Right lobe of liver (tissue), 6 donors: ENCODE data around the gene POLR2F. TPM values are rescaled to one million over a fixed set of nuclear protein-coding genes. Genes with fewer than 3 reads are reported as not detected.

ENCODE experiments used
- ATAC-seq, 4 donors: fragments of 200-7000 bp; cut with Tn5 transposase; one replicate each; pipeline ENCODE4 v1.9.1; 2020; ENCODE audit warnings: mild to moderate bottlenecking in 4 of 4, moderate library complexity in 4 of 4
- DNase-seq, 3 donors: peaks; one replicate each; pipeline ENCODE4 v3.0.0-alpha.2; 2020
- H3K27ac ChIP-seq, 3 donors: fragments of 200-600 bp; one replicate each; pipeline ENCODE4 v1.8.0; 2022
- H3K27me3 ChIP-seq, 2 donors: fragments of 200-600 bp; one replicate each; pipeline ENCODE4 v1.8.0; 2022
- H3K36me3 ChIP-seq, 4 donors: fragments of 200-600 bp; sonication (generic) in 1 of 4; one replicate each; pipeline versions ENCODE4 v1.5.1 to v1.8.0; 2017 to 2022; ENCODE audit warnings: control low read depth in 1 of 4
- H3K4me1 ChIP-seq, 4 donors: fragments of 200-600 bp; sonication (generic) in 1 of 4; one replicate each; pipeline versions ENCODE4 v1.5.1 to v1.8.0; 2017 to 2022; ENCODE audit warnings: control low read depth in 1 of 4
- H3K4me3 ChIP-seq, 3 donors: fragments of 200-600 bp; one replicate each; pipeline ENCODE4 v1.8.0; 2022
- H3K9me3 ChIP-seq, 4 donors: fragments of 200-600 bp; sonication (generic) in 1 of 4; one replicate each; pipeline versions ENCODE4 v1.5.1 to v1.8.0; 2017 to 2022; ENCODE audit warnings: control low read depth in 1 of 4
- CTCF ChIP-seq, 4 donors: fragments of 200-600 bp in 3 of 4; fragments of 450-650 bp in 1 of 4; IDR thresholded peaks; one replicate each; pipeline versions ENCODE4 v1.5.1 to v1.8.0; 2016 to 2022; ENCODE audit warnings: antibody characterized with exemption in 4 of 4, mild to moderate bottlenecking in 2 of 4
- POLR2A ChIP-seq: fragments of 450-650 bp; IDR thresholded peaks from one replicate; pipeline ENCODE4 v1.6.1; 2017; ENCODE audit warnings: antibody characterized with exemption, mild to moderate bottlenecking
- WGBS: methylation state at CpG from one replicate; pipeline ENCODE4 v1.1.6; 2018; ENCODE audit warnings: low coverage, low lambda C conversion rate; ENCODE audit not compliant: insufficient coverage; ENCODE audit errors: missing lambda C conversion rate; 5-methylcytosine and 5-hydroxymethylcytosine counted together
- intact Hi-C, 2 donors: fragments of 100-400 bp; cut with DNase I; formaldehyde crosslinking; loops; one replicate each; pipeline versions ENCODE4 v1.11.2 to v1.14.1; 2022
- total RNA-seq, 6 experiments: library from RNA; depleted of rRNA in 2 of 6; stranded (reverse); fragments of >200 nt in 2 of 6; fragmentation: NEBNext Ultra II Directional in 3 of 6; extraction: Animal tissue kit (Norgen Biotek cat#: 25700) in 3 of 6; gene quantifications; one replicate each; pipeline versions ENCODE4 v1.1.0 to v1.2.4, GENCODE V29; 2016 to 2023
- donor health status: DM: no; HTN: yes; CAD: no.
- donor health status: DM: no; HTN: no; CAD: no.
- donor health status: DM: no; HTN: no; CAD: no.
- donor health status: DM: no; HTN: yes; CAD: no.
- donor health status: DM: no; HTN: yes; CAD: no.

The POLR2F gene
- total RNA-seq, 6 experiments from 2014 or later, result 42.4 to 60.5 (median 56.3) TPM

GRCh38 chr22:37989146-37990045 lies 35.9 kb downstream of the POLR2F start:
- H3K27ac ChIP-seq, result no peak overlapping the region
- ATAC-seq (no peak), DNase-seq (no peak)
- H3K4me3 ChIP-seq, result no peak overlapping the region
- H3K36me3 ChIP-seq, result no peaks in the 10 kb centered on the region
- intact Hi-C loops, result no loop called here
- H3K4me1 ChIP-seq, result no peaks in the 10 kb centered on the region
- no peaks in the 10 kb centered on the region for H3K9me3 ChIP-seq
- TF ChIP-seq POLR2A, result no peak
- H3K27me3 ChIP-seq, result no peaks in the 10 kb centered on the region
- 87% methylated on average over 5 of the region's 14 CpGs for WGBS

GRCh38 chr22:37990301-37990700 lies 36.8 kb downstream of the POLR2F start:
- Histone ChIP-seq H3K4me1 (no peaks in the 10 kb centered on the region), H3K27me3 (no peaks in the 10 kb centered on the region), H3K9me3 (no peaks in the 10 kb centered on the region), H3K4me3 (no peak overlapping the region), H3K36me3 (no peaks in the 10 kb centered on the region), H3K27ac (no peak overlapping the region)
- DNase-seq (no peak), ATAC-seq (no peak)
- WGBS, result no CpG with 5 or more reads among the region's 5 CpGs
- TF ChIP-seq CTCF (IDR thresholded peaks at IDR 0.05) (no peak), POLR2A (no peak)
- intact Hi-C loops, result no loop called here

- H3K4me1 ChIP-seq, result no peaks in the 10 kb centered on the region
- TF ChIP-seq CTCF (IDR thresholded peaks at IDR 0.05) (no peak), POLR2A (no peak)
- H3K27me3 ChIP-seq, result no peaks in the 10 kb centered on the region
- H3K4me3 ChIP-seq, result no peak overlapping the region
- no peaks in the 10 kb centered on the region for H3K9me3 ChIP-seq
- intact Hi-C loops, result no loop called here
- WGBS, result 83% methylated on average over 3 of the region's 7 CpGs
- DNase-seq (no peak), ATAC-seq (no peak)
- no peaks in the 10 kb centered on the region for H3K36me3 ChIP-seq
- H3K27ac ChIP-seq, result no peak overlapping the region
These were observed 37.4 kb downstream of the POLR2F start for GRCh38 chr22:37990862-37991261.

- Histone ChIP-seq H3K9me3 (no peaks in the 10 kb centered on the region), H3K36me3 (no peaks in the 10 kb centered on the region), H3K27ac (no peak overlapping the region), H3K4me3 (no peak overlapping the region), H3K4me1 (no peaks in the 10 kb centered on the region), H3K27me3 (no peaks in the 10 kb centered on the region)
- DNase-seq (no peak), ATAC-seq (no peak)
- no peak for TF ChIP-seq CTCF (IDR thresholded peaks at IDR 0.05)
- TF ChIP-seq POLR2A, result no peak
- 73% methylated on average over 6 of the region's 6 CpGs for WGBS
- intact Hi-C loops, result no loop called here
These were observed 38.4 kb downstream of the POLR2F start for GRCh38 chr22:37991731-37992442.

- Histone ChIP-seq H3K4me1 (no peaks in the 10 kb centered on the region), H3K9me3 (no peaks in the 10 kb centered on the region), H3K36me3 (no peaks in the 10 kb centered on the region), H3K27me3 (no peaks in the 10 kb centered on the region), H3K27ac (no peak overlapping the region), H3K4me3 (no peak overlapping the region)
- TF ChIP-seq CTCF (IDR thresholded peaks at IDR 0.05) (no peak), POLR2A (no peak)
- no peak for DNase-seq
- peak in 2 of 4 donors; percentile 32 to 49 for ATAC-seq
- intact Hi-C loops, result no loop called here
- WGBS, result 62% methylated on average over 5 of the region's 6 CpGs
These were observed 40.5 kb downstream of the POLR2F start for GRCh38 chr22:37994049-37994448.
